ENCODE results near the gene EIF4G1.

EIF4G1 gene

DNA sequence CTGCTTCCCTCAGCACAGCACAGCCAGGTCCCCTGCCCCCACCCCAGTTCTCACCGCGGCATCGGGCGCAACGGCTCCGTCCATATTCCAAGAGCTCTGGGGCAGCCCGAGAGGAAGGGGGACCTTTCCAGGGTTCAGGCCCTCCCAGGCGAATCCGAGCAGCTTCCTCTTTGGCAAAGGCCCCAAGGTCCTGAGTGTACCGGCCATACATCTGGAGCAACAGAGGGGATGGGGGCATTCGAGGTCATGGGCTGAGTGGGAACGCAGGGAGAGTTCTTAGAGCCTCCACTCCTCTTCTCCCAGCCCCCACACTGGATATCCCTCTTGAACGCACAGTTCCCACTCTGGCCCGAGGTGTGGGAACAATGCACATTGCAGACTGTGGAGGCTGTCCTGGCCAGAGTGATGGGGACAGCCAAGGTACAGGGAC, 44.5 kb downstream of the EIF4G1 start:
- H3K4me3 ChIP-seq (ENCODE audit: low read depth in 1 of 2, low read length in 1 of 2): no peak overlapping the region
- peaks cover 24 to 27% of the 10 kb centered on the region in 2 experiments for H3K4me1 ChIP-seq (ENCODE audit: control insufficient read depth in 1 of 2, insufficient read depth in 1 of 2, low read depth in 1 of 2, low read length in 1 of 2)
- peaks cover 28% of the 10 kb centered on the region for H3K27me3 ChIP-seq
- H3K27ac ChIP-seq: no peak overlapping the region
- no peaks in the 10 kb centered on the region for H3K36me3 ChIP-seq
- no peaks in the 10 kb centered on the region for H3K9me3 ChIP-seq
- TF ChIP-seq CTCF (IDR thresholded peaks at IDR 0.05): no peak

DNA sequence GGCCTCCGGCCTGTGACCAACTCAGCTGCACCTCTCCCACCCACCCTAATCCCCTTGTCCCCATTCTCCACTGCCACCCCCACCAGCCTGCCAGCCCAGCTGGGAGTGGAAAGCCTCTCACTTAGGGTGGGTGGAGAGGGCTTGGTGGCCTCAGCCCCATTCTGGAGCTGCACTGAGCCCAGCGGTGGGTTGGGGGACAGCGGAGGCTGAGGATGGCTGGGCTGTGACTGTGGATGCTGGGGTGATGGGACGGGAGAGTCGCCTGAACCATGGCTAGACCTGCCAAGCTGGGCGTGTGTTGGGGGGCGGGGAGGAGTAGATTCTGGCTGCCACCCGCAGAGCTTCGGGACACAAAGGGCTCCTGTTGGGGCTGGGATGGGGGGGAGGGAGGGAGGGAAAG, 45.2 kb downstream of the EIF4G1 start:
- H3K9me3 ChIP-seq: no peaks in the 10 kb centered on the region
- H3K4me1 ChIP-seq (ENCODE audit: control insufficient read depth in 1 of 2, insufficient read depth in 1 of 2, low read depth in 1 of 2, low read length in 1 of 2): peaks cover 24 to 28% of the 10 kb centered on the region in 2 experiments
- no peaks in the 10 kb centered on the region for H3K36me3 ChIP-seq
- no peak overlapping the region for H3K4me3 ChIP-seq (ENCODE audit: low read depth in 1 of 2, low read length in 1 of 2)
- TF ChIP-seq CTCF (IDR thresholded peaks at IDR 0.05): no peak
- H3K27me3 ChIP-seq: peaks cover 28% of the 10 kb centered on the region
- H3K27ac ChIP-seq: no peak overlapping the region

- H3K27me3 ChIP-seq: peaks cover 28% of the 10 kb centered on the region
- peaks cover 24 to 28% of the 10 kb centered on the region in 2 experiments for H3K4me1 ChIP-seq (ENCODE audit: control insufficient read depth in 1 of 2, insufficient read depth in 1 of 2, low read depth in 1 of 2, low read length in 1 of 2)
- H3K27ac ChIP-seq: no peak overlapping the region
- no peaks in the 10 kb centered on the region for H3K9me3 ChIP-seq
- H3K36me3 ChIP-seq: no peaks in the 10 kb centered on the region
- TF ChIP-seq CTCF (IDR thresholded peaks at IDR 0.05): no peak
- no peak overlapping the region for H3K4me3 ChIP-seq (ENCODE audit: low read depth in 1 of 2, low read length in 1 of 2)
Observed at GRCh38 chr3:184360070-184360928, 45.9 kb downstream of the EIF4G1 start.

DNA sequence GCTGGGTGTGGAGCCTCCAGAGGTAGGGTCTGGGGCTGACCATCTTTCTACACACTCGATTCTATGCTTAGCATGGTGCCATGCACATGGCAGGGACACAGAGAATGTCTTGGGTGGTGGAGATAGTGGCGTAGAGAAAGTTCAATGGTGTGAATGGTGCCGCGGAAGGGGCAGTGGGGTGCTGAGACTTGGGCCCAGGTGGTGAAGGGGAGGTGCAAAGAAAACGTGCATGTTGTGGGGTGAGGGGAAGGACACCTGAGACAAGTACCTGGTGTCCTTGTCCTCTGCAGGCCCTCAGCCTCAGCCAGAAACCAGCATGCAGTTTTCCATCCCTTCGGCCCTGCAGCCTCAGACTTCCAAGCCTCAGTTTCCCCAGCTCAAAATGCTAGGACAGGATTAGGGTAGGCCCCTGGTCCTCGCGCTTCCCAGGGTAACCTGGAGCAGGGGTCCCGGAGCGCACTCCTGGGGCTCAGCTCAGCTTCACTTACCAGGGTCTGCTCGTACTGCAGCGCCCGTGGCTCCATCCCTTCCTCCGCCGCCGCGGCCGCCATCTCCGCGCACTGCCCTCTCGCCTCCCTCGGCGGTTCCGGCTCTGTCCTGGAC, 46.6 kb downstream of the EIF4G1 start:
- H3K27ac ChIP-seq: no peak overlapping the region
- peak overlapping the region; percentile 91 for H3K4me3 ChIP-seq (ENCODE audit: low read depth in 1 of 2, low read length in 1 of 2)
- peaks cover 24 to 28% of the 10 kb centered on the region in 2 experiments for H3K4me1 ChIP-seq (ENCODE audit: control insufficient read depth in 1 of 2, insufficient read depth in 1 of 2, low read depth in 1 of 2, low read length in 1 of 2)
- no peak for TF ChIP-seq CTCF (IDR thresholded peaks at IDR 0.05)
- H3K36me3 ChIP-seq: no peaks in the 10 kb centered on the region
- H3K27me3 ChIP-seq: peaks cover 28% of the 10 kb centered on the region
- H3K9me3 ChIP-seq: no peaks in the 10 kb centered on the region

GRCh38 chr3:184361532-184361931, 47.1 kb downstream of the EIF4G1 start, which contains the start of the genes CLCN2 and POLR2H:
Gene CLCN2, minus strand, starts transcription at chr3:184361605. Its CDS starts 126 bp downstream, at chr3:184361479.
Gene POLR2H, plus strand, starts transcription at chr3:184361710. Its CDS starts 1,783 bp downstream, at chr3:184363493.
- peaks cover 24 to 28% of the 10 kb centered on the region in 2 experiments for H3K4me1 ChIP-seq (ENCODE audit: control insufficient read depth in 1 of 2, insufficient read depth in 1 of 2, low read depth in 1 of 2, low read length in 1 of 2)

More at GRCh38 chr3:184361532-184361931, 47.1 kb downstream of the EIF4G1 start, which contains the start of the genes CLCN2 and POLR2H:
- Histone ChIP-seq H3K9me3 (no peaks in the 10 kb centered on the region), H3K27me3 (peaks cover 28% of the 10 kb centered on the region), H3K27ac (peak within 1 kb of the TSS; percentile 70), H3K36me3 (no peaks in the 10 kb centered on the region), H3K4me3 (ENCODE audit: low read depth in 1 of 2, low read length in 1 of 2) (peak within 1 kb of the TSS; percentile 91)
- TF ChIP-seq CTCF (IDR thresholded peaks at IDR 0.05): no peak
